HG03066 (cell line): ENCODE measurements around the gene HMGB1.

Source experiments
- ATAC-seq: cut with Tn5 transposase; IDR thresholded peaks from one replicate; pipeline ENCODE4 v1.9.1; 2021; ENCODE audit warnings: low read depth; ENCODE audit not compliant: unreplicated experiment

Gene HMGB1

DNA sequence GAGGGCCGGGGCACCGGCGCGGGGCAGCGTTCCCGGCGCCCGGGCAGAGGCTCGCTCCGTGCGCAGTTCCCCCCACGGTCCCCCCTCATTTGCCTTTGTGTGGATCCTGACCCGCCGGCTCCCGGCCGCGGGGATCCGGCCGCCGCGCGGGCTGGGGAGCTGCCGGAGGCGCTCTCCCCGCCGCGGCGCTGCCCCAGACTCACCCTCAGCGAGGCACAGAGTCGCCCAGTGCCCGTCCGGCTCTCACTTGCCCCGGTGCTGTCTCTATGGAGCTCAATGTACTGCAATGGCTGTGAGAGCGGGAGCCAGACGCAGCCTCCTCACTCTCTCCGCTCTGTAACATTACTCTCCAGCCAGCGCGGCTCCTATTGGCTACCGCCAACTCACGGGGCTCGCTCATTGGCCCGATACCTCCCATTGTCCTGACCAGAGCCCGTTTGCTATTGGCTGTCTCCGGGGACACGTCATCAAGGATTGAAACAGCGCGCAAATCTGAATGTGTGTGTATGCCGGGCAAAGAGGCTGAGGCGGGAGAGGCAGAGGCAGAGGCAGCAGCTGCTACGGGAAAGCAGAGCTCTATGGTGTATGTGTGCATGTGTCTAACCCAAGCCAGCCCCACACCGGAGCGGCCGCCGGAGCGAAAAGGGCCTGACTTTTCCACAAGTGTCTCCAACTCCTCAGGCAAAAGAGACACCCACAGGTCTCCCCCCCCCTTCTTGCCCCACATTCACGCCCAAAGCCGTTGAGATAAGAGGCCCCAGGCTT is at the start of gene HMGB1:
Gene HMGB1, minus strand, starts transcription at position 344 of the 765 bp plus-strand sequence. CDS start 2,256 bp downstream, outside the sequence.
- peak; percentile 88 for ATAC-seq

DNA sequence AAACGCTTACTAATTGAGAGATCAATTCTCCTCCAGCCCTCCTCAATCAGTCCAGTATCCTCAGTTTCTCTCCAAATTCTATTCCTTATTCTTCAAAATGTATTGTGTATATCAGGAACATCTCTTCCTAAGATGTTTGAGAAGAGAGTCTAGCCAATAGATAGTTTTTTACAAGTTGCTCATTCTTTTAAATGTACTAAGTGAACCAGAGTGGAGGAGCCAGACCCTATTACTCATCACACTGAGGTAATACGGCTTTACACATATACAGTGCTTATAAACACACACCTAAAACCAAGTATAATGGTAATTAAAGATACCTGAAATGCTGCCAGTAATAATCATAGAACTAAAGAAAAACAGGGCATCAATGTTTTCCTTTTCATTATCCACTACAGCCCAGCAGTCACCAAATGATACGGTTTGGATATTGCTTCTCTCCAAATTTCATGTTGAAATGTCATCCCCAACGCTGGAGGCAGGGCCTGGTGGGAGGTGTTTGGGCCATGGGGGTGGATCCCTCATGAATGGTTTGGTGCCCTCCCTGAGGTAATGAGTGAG is 45.2 kb upstream of the HMGB1 start:
- no peak for ATAC-seq

DNA sequence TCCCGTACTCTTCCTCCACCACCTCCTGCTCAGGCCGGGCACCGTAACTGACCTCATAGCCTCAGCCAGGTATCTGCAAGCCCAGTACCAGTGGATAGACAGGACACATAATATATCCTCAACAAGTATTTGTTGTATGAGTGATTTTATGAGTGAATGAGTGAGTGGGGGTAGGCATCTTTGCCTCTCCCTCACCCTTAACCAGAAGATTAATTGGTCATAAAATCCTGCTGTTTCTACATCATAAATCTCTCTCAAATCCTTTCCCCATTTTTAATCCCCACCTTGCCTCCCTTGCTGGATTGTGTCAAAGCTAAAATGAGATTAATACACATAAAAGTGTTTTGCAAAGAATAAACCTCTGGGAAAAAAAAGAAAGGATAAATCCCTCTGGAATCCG is 44.4 kb upstream of the HMGB1 start:
- no peak for ATAC-seq

DNA sequence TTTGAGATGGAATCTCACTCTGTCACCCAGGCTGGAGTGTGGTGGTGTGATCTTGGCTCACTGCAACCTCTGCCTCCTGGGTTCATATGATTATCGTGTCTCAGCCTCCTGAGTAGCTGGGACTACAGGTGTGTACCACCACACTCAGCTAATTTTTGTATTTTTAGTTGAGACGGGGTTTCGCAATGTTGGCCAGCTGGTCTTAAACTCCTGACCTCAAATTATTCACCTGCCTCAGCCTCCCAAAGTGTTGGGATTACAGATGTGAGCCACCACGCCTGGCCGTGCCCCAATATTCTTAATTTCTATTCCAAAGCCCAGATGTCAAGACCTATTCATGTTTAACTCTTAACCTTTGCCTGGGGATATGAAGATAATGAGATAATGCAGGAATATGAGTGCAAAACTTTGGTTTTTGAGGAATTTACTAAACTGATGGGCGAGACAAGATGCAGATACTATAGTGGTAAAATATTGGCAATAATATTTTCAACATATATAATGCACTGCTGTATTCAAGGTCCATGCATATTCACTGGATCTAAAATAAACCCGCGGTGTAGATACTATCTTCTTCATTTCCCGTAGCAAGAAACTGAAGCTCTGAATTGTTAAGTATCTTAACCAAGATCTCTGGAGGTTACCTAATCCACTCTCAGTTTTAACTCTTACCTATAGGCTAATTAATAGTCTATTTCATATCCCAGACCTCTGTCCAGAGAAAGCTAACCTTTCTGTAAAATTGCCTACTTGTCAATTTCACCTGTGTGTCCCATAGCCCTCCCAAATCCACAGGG is 43.7 kb upstream of the HMGB1 start:
- ATAC-seq = no peak

DNA sequence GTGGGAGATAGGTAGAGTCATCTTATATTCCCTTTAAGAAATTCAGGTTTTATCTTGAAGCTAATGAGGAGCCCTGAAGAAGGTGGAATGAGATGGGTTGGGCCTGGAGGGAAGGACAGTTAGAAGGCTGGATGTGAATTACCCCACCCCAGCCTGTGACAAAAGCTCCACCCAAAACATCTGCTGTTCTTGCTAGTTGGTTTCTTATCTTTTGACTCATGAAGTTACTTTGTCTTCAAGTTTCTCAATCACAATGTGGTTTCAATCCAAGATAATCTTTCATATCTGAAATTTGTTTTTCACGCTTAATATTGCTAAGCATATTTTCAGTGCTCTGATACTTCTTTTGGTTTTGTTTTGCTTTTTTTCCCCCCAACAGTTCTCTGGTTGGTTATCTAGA is 38.3 kb upstream of the HMGB1 start:
- ATAC-seq = peak; percentile 68

DNA sequence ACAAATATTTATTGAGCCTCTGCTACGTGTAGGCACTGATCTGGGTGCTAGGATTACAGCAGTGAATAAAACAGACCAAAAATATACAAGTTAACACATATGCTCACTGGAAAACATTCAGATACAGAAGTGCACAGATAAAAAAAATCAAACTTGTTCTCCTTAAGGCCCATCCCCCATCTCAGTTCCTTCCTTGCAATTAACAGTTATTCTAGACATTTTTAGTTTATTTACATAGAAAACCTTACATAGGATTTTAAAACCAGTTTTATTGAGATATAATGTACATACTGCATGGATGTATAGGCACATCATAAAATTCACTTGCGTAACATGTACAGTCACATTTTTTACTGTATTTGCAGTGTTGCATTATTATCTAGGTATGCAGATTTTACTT is 36.5 kb upstream of the HMGB1 start:
- ATAC-seq = no peak

DNA sequence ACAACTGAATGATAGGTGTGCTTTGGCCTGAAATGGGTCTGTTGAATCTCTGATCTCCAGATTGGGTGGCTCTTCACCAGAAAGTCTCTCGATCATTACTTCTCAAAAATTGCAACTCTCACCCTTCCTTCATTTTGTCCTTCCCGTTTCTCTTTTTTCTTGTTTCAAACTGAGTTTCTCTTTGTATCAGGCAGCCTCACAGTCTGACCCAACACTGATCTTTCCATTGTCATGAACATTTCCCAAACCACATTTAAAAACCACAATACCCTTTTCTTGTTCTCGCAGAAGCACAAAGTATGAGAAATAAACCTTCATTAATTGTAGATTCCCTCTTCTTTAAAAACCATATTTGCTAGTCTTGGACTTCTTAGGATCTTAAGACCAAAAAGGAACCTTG is 33.6 kb upstream of the HMGB1 start:
- ATAC-seq = no peak

DNA sequence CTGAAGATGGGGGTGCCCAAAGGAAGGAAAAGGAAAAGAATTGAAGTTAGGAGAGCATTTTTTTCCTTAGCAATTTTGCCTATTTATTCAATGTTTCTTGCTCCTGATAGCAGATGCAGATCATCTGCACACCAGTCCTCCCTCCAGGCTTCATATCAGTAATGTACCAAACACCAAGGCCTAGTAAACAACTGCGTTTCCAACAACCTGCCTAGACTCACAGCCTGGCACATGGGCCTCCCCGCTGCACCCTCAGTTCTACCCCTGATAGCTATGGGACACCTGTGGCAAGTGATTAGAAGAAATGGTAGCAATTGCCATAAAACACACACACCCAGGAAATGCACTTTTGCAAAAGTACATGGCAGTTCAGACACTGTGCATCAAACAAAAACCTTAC is 30.4 kb upstream of the HMGB1 start:
- ATAC-seq = no peak

DNA sequence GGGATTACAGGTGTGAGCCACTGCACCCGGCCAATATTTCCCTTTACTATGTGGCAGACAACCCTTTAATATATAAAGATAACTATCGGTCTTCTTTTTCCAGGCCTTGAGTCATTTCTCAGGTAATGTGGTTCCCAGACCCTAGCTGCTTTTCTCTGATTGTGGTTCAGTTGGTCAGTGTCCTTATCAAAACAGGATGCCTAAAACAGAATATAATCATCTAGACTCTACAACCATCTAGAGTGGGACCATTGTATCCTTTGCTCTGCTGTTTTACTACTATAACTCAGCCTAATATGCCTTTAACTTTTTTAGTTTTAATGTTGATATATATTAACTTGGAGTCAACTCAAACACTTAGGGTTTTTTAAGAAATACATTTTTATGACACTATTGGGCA is 30.0 kb upstream of the HMGB1 start:
- ATAC-seq = no peak

DNA sequence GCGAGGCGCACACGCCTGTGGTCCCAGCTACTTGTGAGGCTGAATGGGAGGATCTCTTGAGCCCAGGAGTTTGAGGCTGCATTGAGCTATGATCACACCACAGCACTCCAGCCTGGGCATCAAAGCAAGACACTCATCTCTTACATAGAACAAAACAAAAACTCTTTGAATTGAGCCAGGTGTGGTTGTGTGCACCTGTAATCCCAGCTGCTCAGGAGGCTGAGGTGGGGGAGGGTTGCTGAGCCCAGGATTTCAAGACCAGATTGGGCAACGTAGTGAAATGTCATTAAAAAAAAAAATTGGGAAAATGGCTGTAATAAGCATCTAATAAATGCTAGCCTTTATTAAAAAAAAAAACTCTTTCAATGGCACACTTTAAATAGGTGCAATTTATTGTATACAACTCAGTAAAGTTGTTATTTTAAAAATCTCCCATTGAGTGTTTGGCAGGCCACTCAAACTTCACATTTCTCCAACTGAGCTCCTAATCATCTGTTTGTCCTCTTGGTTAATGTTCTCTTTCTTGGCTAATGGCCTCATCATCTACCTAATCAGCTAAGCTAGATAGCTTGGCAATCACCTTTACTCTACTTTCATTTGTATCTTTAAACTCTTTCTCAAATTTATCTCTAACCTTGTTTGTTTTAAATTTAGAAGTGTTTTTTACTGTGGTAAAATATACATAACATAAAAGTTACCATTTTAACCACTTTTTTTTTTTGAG is 28.1 kb upstream of the HMGB1 start:
- no peak for ATAC-seq

DNA sequence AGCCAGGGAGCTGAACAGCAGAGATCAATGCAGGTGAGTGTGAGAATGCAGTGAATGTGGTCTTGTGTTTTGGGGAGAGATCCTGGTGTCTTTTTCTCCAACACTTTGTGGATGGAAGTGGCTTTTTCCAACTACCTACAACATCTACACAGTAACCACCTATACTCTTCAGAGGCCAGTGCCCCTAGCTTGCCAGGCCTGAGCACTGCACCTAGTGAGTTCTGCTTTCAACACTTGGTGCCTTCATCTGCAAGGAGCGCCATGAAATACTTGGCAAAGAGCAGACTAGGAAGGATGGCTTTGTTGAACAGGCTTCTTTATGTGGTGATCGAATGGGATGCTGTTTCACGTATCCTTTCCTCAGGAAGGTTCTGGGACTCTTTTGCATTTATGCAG is 21.3 kb upstream of the HMGB1 start:
- no peak for ATAC-seq

DNA sequence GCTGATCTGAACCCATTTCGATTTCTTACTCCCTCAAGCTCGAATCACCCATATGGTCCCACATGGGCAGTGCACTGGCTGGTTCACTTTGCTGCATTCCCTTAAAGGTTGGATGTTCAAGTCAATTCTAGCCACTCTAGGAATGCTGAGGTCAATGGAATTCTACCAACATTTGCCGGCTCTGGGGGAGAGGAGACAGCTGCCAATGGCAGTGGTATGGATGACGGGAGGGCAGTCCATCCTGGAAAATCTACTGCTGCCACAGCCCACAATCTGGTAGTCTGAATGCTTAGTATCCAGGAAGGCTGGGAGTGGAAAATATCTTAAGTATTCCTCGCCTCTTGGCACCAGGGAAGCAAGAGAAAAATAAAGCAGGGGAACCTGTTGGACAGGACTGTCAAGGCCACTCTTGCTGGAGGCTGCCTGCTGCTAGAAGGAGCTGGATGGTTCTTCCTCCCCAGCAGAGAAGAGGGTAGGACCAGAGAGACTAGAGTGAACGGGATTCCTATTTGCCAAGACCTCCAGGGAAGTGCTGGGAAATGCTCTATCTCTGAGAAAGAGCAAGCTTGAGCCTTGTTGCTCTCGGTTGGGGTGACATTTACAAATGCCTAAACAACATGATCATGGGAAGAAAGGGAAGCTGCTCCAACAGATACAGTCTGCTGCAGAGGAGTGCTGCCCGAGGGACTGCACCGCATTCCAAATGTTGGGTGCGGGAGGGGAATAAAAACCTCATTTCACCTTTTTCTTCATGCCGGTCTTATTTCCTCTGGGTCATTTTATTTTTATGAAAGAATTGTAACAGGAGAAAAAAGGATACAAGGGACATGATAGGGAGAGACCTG is 20.7 kb upstream of the HMGB1 start:
- no peak for ATAC-seq

DNA sequence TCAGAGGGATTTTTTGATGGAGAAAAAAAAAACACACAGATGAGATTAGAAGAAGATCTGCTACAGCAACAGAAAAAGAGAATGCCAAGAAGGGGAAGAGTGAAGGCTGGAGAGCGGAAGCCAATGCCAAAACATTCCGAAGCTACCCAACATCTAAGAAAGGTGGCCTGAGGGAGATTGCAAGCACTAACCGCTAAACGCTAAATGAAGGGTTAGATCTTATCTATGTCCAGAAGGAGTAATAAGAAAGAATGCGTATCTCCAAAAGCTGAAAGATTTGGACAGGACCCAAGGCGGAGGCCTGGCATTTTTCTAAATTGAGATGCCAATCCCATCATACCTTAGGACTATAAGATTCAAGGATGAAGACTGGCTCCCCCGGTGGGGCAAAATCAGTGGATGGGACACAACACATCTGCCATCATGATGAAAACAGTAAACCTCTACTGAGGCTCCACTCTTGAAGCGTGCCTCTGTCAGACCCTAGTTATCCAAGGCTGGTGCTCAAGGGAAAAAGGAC is 15.6 kb upstream of the HMGB1 start:
- no peak for ATAC-seq

DNA sequence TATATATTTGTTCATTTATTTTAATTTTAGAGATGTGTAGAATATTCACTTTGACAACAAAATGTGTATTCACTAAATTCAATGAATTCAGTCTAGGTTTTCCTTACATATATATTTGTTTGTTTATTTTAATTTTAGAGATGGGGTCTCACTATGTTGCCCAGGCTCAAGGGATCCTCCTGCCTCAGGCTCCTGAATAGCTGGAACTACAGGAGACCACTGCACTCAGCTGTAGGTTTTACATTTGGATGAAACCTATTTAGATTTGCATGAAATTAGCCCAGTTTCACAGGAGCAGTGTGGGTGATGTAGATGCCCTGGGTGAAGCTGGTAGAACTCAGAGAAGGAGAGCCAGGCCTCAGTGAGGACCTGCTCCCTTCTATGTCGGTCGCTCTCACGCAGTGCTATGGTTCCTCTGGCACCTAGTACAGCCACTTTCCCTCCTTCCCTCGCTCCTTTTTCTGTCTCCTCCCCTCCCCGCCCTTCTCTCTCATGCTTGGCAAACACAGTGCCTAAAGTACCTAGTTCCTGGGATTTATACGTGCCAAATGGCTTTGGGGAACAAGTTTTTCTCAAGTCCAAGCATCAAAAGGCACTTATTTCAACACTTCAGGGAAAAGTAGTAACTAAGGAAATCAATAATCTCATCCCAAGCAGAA is 14.7 kb upstream of the HMGB1 start:
- no peak for ATAC-seq

DNA sequence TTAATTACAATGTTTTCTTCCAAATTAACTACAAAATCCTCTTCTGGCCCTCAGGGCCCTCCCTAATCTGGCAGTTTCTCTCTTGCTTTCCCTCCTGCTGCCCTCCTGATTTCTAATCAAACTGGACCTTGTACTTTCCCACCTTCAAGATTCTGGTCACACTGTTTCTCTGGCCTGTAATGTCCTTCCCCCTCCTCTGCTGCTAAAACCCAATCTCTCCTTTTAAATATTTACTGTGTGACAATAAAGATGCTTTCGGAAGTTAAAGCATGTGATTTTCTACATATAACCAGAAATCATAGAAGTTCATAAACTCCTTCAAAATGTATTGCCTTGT is 14.1 kb upstream of the HMGB1 start:
- ATAC-seq = no peak

DNA sequence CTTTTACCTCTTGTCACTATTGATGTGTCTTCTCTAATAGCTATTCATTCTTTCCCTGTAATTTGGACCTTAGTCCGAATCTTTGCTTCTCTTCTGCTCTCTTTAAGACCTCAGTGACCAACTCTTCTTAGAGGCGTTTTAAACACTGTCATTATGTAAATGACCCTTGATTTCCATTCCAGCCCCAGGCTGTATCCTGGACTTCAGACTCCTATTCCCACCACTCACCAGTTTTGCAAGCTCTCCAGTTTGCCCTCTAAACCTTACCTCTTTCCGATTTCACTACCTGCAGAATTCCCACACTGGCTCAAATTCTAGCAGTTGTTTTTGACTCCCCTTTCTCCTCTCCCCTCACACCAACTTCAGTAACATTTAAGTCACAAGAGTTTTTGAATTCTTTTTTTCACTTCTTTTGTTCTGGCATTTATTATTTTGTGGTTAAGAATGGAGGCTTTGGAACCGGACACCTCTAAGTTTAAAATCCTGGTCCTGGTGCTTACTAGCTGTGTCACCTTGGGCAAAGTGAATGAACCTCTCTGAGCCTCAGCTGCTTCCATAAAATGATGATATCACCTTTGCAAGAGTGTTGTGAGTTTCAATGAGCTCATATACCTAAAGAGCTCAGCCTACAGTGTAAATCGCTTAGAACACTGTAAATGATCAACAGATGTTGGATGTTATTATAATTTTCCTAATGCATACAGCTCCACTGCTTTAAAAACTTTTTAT is 13.6 kb upstream of the HMGB1 start:
- no peak for ATAC-seq

DNA sequence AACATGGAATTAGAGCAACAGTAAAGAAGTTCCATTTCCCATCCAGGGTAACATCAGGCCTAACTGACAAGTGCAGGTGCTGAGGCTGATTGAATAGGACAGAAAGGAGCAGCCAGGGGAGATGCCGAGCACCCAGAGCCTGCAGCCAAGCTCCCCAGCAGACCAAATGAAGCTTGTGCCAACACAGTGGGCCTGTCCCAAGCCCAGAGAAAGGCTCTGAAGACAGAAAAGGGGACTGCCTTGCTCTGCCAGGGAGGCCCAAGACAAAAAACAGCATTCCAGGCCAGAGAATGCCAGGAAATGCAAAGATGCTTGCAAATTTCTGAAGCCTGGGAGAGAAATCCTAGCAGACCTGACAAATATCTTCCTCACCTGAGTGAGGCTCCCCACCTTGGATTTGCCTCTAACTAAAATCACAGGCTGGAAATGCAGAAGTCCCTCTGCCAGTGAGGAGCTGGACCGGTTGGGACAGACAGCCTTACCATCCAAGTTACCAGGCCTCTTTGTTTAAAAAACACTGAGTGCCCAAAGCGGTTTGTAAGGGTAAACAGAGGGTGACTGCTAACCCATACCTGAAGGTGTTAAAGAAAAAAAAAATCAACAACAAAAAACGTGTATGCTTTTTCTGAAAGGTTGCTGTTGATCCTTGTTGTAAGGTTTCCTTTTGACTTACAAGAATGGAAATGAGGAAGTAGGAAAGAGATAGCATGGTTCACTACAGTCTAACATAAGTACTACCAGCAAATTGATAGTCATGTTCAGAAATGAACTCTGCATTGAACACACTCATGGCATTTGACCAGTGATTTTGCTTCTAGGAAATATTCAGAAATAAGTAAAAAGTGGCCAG is 11.8 kb upstream of the HMGB1 start:
- peak; percentile 91 for ATAC-seq

DNA sequence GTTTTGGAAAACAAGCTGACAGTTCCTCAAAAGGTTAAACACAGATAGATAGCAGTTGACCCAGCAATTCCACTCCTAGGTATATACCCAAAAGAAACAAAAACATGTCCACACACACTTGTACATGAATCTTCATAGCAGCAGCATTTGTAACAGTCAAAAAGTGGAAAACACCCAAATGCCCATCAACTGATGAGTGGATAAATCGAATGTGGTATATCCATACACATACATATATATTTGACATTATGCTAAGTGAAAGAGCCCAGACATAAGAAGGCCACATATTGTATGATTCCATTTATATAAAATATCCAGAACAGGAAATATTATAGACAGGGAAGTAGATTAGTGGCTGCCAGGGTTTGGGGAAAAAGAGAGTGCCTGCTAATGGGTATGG is 7.9 kb upstream of the HMGB1 start:
- no peak for ATAC-seq
